Lower leg skin (tissue), 4 donors: ENCODE results near the gene TSPYL6. TPM values are rescaled to one million over a fixed set of nuclear protein-coding genes. Genes with fewer than 3 reads are reported as not detected.

Source experiments
- DNase-seq, 2 donors: peaks; one replicate each; pipeline ENCODE4 v3.0.0-alpha.2; 2019; ENCODE audit warnings: low spot score in 2 of 2
- H3K4me3 ChIP-seq: fragments of 200-600 bp; sonication (generic); 2 replicates; pipeline ENCODE4 v1.5.1; 2017; ENCODE audit warnings: mild to moderate bottlenecking, low read depth; ENCODE audit not compliant: poor library complexity, severe bottlenecking
- CTCF ChIP-seq, 3 donors: fragments of 450-650 bp; IDR thresholded peaks; one replicate each; pipeline ENCODE4 v1.5.1; 2016; ENCODE audit warnings: antibody characterized with exemption in 3 of 3, mild to moderate bottlenecking in 3 of 3, moderate library complexity in 2 of 3
- POLR2A ChIP-seq, 2 donors: fragments of 450-650 bp; IDR thresholded peaks; one replicate each; pipeline ENCODE4 v1.6.1; 2016 to 2017; ENCODE audit warnings: antibody characterized with exemption in 2 of 2, mild to moderate bottlenecking in 1 of 2, moderate library complexity in 1 of 2
- WGBS, 2 donors: methylation state at CpG; one replicate each; pipeline ENCODE4 v1.1.5; 2018; 5-methylcytosine and 5-hydroxymethylcytosine counted together
- intact Hi-C: fragments of 100-400 bp; cut with DNase I; formaldehyde crosslinking; loops from one replicate; pipeline ENCODE4 v1.15.0; 2023; ENCODE audit warnings: low total_unique reads
- total RNA-seq, 4 donors: library from RNA; depleted of rRNA; stranded (reverse); fragments of >200 nt; gene quantifications; one replicate each; pipeline ENCODE4 v1.1.0, GENCODE V29; 2016

TSPYL6 gene
- total RNA-seq, 4 donors from 2014 or later: not detected

GRCh38 chr2:54206596-54206995, 49.4 kb downstream of the TSPYL6 start:
- 32 to 40% methylated on average over 2 of the region's 2 CpGs for WGBS, 2 donors
- intact Hi-C loops: no loop called here
- H3K4me3 ChIP-seq: no peak overlapping the region
- no peak for TF ChIP-seq POLR2A (IDR thresholded peaks at IDR 0.05)
- TF ChIP-seq CTCF (IDR thresholded peaks at IDR 0.05): no peak
- DNase-seq: no peak

- no peak overlapping the region for H3K4me3 ChIP-seq
- TF ChIP-seq CTCF (IDR thresholded peaks at IDR 0.05): no peak
- 64 to 73% methylated on average over 2 of the region's 2 CpGs for WGBS, 2 donors
- no peak for DNase-seq
- intact Hi-C loops: no loop called here
Observed at GRCh38 chr2:54204476-54204875, 51.6 kb downstream of the TSPYL6 start.

Other genes with a start within 250 kb of the TSPYL6 start
- 10 to 100 TPM; 11.4 to 15.6 (median 12.5) TPM for gene ACYP2, start 140.6 kb downstream of the TSPYL6 start, total RNA-seq
- 100 to 1,000 TPM; 132 to 239 (median 195) TPM for gene SPTBN1, start 200.1 kb upstream of the TSPYL6 start, total RNA-seq